HL-60 (cell line): ENCODE results near the gene ERGIC3.

ENCODE experiments used
- GABPA ChIP-seq: IDR thresholded peaks from 2 replicates; pipeline ENCODE4 v1.6.1; 2012; ENCODE audit warnings: low read depth
- POLR2AphosphoS5 ChIP-seq: IDR thresholded peaks from 2 replicates; pipeline ENCODE4 v1.6.1; 2012; ENCODE audit warnings: low read depth
- SPI1 ChIP-seq: IDR thresholded peaks from 2 replicates; pipeline ENCODE4 v1.6.1; 2012; ENCODE audit warnings: low read depth, mild to moderate bottlenecking, borderline replicate concordance
- TF ChIP-seq, protein P1 (sequence below): IDR thresholded peaks from one replicate; pipeline ENCODE4 v1.5.1; 2011; ENCODE audit warnings: low read length, control low read depth, inconsistent platforms; ENCODE audit not compliant: insufficient read depth
- TF ChIP-seq, protein P2 (sequence below): IDR thresholded peaks from 2 replicates; pipeline ENCODE4 v1.6.1; 2012; ENCODE audit warnings: low read depth; ENCODE audit not compliant: insufficient replicate concordance

DNA sequence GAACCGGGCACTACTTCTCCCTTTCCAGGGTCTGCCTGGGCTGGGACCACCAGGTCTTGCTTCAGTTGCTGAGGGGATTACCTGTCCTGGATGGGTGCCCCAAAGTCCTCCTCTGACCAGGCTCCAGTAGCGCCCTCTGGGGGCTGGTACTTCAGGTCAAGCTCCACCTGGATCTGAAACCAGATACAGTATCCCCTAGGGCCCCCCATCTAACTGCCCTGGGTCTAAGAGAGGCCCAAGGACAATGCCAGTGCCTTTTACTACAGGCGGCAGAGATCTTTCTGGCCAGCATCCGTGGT, 62.5 kb downstream of the ERGIC3 start:
- no peak for TF ChIP-seq POLR2AphosphoS5
- TF ChIP-seq, protein P1, sequence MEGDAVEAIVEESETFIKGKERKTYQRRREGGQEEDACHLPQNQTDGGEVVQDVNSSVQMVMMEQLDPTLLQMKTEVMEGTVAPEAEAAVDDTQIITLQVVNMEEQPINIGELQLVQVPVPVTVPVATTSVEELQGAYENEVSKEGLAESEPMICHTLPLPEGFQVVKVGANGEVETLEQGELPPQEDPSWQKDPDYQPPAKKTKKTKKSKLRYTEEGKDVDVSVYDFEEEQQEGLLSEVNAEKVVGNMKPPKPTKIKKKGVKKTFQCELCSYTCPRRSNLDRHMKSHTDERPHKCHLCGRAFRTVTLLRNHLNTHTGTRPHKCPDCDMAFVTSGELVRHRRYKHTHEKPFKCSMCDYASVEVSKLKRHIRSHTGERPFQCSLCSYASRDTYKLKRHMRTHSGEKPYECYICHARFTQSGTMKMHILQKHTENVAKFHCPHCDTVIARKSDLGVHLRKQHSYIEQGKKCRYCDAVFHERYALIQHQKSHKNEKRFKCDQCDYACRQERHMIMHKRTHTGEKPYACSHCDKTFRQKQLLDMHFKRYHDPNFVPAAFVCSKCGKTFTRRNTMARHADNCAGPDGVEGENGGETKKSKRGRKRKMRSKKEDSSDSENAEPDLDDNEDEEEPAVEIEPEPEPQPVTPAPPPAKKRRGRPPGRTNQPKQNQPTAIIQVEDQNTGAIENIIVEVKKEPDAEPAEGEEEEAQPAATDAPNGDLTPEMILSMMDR: no peak
- no peak for TF ChIP-seq GABPA
- TF ChIP-seq SPI1: no peak
- TF ChIP-seq, protein P2, sequence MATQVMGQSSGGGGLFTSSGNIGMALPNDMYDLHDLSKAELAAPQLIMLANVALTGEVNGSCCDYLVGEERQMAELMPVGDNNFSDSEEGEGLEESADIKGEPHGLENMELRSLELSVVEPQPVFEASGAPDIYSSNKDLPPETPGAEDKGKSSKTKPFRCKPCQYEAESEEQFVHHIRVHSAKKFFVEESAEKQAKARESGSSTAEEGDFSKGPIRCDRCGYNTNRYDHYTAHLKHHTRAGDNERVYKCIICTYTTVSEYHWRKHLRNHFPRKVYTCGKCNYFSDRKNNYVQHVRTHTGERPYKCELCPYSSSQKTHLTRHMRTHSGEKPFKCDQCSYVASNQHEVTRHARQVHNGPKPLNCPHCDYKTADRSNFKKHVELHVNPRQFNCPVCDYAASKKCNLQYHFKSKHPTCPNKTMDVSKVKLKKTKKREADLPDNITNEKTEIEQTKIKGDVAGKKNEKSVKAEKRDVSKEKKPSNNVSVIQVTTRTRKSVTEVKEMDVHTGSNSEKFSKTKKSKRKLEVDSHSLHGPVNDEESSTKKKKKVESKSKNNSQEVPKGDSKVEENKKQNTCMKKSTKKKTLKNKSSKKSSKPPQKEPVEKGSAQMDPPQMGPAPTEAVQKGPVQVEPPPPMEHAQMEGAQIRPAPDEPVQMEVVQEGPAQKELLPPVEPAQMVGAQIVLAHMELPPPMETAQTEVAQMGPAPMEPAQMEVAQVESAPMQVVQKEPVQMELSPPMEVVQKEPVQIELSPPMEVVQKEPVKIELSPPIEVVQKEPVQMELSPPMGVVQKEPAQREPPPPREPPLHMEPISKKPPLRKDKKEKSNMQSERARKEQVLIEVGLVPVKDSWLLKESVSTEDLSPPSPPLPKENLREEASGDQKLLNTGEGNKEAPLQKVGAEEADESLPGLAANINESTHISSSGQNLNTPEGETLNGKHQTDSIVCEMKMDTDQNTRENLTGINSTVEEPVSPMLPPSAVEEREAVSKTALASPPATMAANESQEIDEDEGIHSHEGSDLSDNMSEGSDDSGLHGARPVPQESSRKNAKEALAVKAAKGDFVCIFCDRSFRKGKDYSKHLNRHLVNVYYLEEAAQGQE: no peak
